ENCODE data around the gene IFIT2.

DNA sequence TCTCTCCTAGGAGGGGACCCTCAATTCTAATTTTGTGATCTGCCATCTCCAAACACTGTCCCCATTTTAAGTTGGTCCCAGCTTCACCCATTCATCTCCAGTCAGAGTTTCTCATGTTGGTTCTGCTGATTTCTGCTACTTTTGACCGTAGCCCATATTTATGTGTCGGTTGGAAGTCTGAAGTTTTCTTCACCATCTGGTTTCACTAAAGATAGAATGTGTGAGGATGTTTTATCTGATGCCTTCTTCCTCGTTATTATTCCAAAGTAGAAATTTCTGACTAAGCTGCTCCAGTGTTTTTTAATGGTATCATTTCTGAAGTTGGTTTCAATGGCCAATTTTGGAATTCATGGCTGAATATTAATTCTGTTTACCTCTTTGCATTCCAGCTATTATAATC is 21.3 kb upstream of the IFIT2 start:
- TF ChIP-seq, protein P1, sequence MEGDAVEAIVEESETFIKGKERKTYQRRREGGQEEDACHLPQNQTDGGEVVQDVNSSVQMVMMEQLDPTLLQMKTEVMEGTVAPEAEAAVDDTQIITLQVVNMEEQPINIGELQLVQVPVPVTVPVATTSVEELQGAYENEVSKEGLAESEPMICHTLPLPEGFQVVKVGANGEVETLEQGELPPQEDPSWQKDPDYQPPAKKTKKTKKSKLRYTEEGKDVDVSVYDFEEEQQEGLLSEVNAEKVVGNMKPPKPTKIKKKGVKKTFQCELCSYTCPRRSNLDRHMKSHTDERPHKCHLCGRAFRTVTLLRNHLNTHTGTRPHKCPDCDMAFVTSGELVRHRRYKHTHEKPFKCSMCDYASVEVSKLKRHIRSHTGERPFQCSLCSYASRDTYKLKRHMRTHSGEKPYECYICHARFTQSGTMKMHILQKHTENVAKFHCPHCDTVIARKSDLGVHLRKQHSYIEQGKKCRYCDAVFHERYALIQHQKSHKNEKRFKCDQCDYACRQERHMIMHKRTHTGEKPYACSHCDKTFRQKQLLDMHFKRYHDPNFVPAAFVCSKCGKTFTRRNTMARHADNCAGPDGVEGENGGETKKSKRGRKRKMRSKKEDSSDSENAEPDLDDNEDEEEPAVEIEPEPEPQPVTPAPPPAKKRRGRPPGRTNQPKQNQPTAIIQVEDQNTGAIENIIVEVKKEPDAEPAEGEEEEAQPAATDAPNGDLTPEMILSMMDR (conservative IDR thresholded peaks at IDR 0.05; ENCODE audit: low read length) = no peak
- TF ChIP-seq EZH2phosphoT487 (IDR thresholded peaks at IDR 0.05; ENCODE audit: borderline replicate concordance, low read depth, low read length) = no peak

All from OCI-LY7 (cell line).